Prostate gland (tissue), 2 donors: ENCODE results near the gene PAH. TPM values are rescaled to one million over a fixed set of nuclear protein-coding genes. Genes with fewer than 3 reads are reported as not detected.
"Not testable (repeated sequence)": the region's sequence is repeated elsewhere in the genome, so short reads cannot be mapped to it uniquely, and the experiment has no call there.

Experiments
- DNase-seq: peaks from one replicate; pipeline ENCODE4 v3.0.0-alpha.2; 2019; ENCODE audit warnings: low spot score
- H3K27ac ChIP-seq, 2 donors: fragments of 200-600 bp; sonication (generic); 2 replicates each; pipeline ENCODE4 v1.5.1; 2017 to 2019
- H3K27me3 ChIP-seq: fragments of 200-600 bp; sonication (generic); replicated peaks from 2 replicates; pipeline ENCODE4 v1.5.1; 2019; ENCODE audit not compliant: insufficient read depth
- H3K36me3 ChIP-seq, 2 donors: fragments of 200-600 bp; sonication (generic); 1 replicate in 1 of 2; 2 replicates in 1 of 2; pipeline versions ENCODE4 v1.5.1 to v1.8.1; 2017 to 2019
- H3K4me1 ChIP-seq: fragments of 200-600 bp; sonication (generic); replicated peaks from 2 replicates; pipeline ENCODE4 v1.5.1; 2019
- H3K4me3 ChIP-seq, 2 donors: fragments of 200-600 bp; sonication (generic); 2 replicates each; pipeline ENCODE4 v1.5.1; 2017 to 2019
- H3K9me3 ChIP-seq: fragments of 200-600 bp; sonication (generic); 2 replicates; pipeline ENCODE4 v1.5.1; 2017
- CTCF ChIP-seq, 4 experiments: fragments of 200-600 bp in 2 of 4; fragments of 450-650 bp in 2 of 4; sonication (generic) in 2 of 4; IDR thresholded peaks; 1 replicate in 3 of 4; 2 replicates in 1 of 4; pipeline ENCODE4 v1.5.1; 2016 to 2019; ENCODE audit warnings: antibody characterized with exemption in 4 of 4, mild to moderate bottlenecking in 2 of 4, moderate library complexity in 2 of 4
- POLR2A ChIP-seq: fragments of 450-650 bp; IDR thresholded peaks from one replicate; pipeline ENCODE4 v1.6.1; 2016; ENCODE audit warnings: antibody characterized with exemption, mild to moderate bottlenecking
- POLR2AphosphoS5 ChIP-seq: sonication (generic); formaldehyde crosslinking; IDR thresholded peaks from one replicate; pipeline ENCODE4 v1.6.1; 2017; ENCODE audit warnings: antibody characterized with exemption
- WGBS: methylation state at CpG from one replicate; pipeline ENCODE4 v1.1.5; 2018; 5-methylcytosine and 5-hydroxymethylcytosine counted together
- intact Hi-C: fragments of 100-400 bp; cut with DNase I; formaldehyde crosslinking; loops from one replicate; pipeline ENCODE4 v1.14.2; 2022
- total RNA-seq, 2 donors: library from RNA; depleted of rRNA; stranded (reverse); fragments of >200 nt; gene quantifications; one replicate each; pipeline ENCODE4 v1.1.0, GENCODE V29; 2016

Gene PAH
- total RNA-seq, 2 donors from 2014 or later, result 0.36 to 4.1 TPM

GRCh38 chr12:102847131-102847530, 69.9 kb downstream of the PAH start:
- WGBS, result 78% methylated on average over 2 of the region's 2 CpGs
- H3K9me3 ChIP-seq, result no peaks in the 10 kb centered on the region
- no peak for DNase-seq
- H3K4me1 ChIP-seq, result no peaks in the 10 kb centered on the region
- H3K36me3 ChIP-seq, result no peaks in the 10 kb centered on the region
- no peak overlapping the region for H3K27ac ChIP-seq
- intact Hi-C loops, result no loop called here
- TF ChIP-seq CTCF (IDR thresholded peaks at IDR 0.05), result no peak
- no peak overlapping the region for H3K4me3 ChIP-seq
- no peaks in the 10 kb centered on the region for H3K27me3 ChIP-seq

GRCh38 chr12:102833687-102834441, 83.2 kb downstream of the PAH start:
- Histone ChIP-seq H3K27me3 (no peaks in the 10 kb centered on the region), H3K4me1 (no peaks in the 10 kb centered on the region), H3K9me3 (no peaks in the 10 kb centered on the region), H3K4me3 (no peak overlapping the region), H3K27ac (no peak overlapping the region), H3K36me3 (no peaks in the 10 kb centered on the region)
- intact Hi-C loops, result no loop called here
- WGBS, result 73% methylated on average over 10 of the region's 10 CpGs
- no peak for TF ChIP-seq POLR2A
- TF ChIP-seq CTCF (IDR thresholded peaks at IDR 0.05), result no peak
- DNase-seq, result no peak

GRCh38 chr12:102832826-102833225, 84.2 kb downstream of the PAH start:
- H3K36me3 ChIP-seq, H3K9me3 ChIP-seq, H3K27ac ChIP-seq, H3K27me3 ChIP-seq, H3K4me3 ChIP-seq, DNase-seq, H3K4me1 ChIP-seq, intact Hi-C loops: not testable (repeated sequence)
- 86% methylated on average over 19 of the region's 24 CpGs for WGBS

GRCh38 chr12:102824218-102824835, 92.7 kb downstream of the PAH start:
- Histone ChIP-seq H3K4me3 (no peak overlapping the region), H3K36me3 (no peaks in the 10 kb centered on the region), H3K27ac (no peak overlapping the region), H3K4me1 (no peaks in the 10 kb centered on the region), H3K27me3 (peaks cover 2% of the 10 kb centered on the region), H3K9me3 (no peaks in the 10 kb centered on the region)
- intact Hi-C loops, result no loop called here
- WGBS, result 7% methylated on average over 31 of the region's 36 CpGs
- DNase-seq, result no peak
- no peak for TF ChIP-seq POLR2A
- TF ChIP-seq POLR2AphosphoS5, result no peak
- TF ChIP-seq CTCF (IDR thresholded peaks at IDR 0.05), result no peak

GRCh38 chr12:102821149-102821548, 95.9 kb downstream of the PAH start:
- TF ChIP-seq POLR2A (no peak), POLR2AphosphoS5 (no peak), CTCF (IDR thresholded peaks at IDR 0.05) (no peak)
- intact Hi-C loops, result no loop called here
- Histone ChIP-seq H3K4me1 (no peaks in the 10 kb centered on the region), H3K9me3 (no peaks in the 10 kb centered on the region), H3K27me3 (peaks cover 2% of the 10 kb centered on the region), H3K36me3 (no peaks in the 10 kb centered on the region), H3K27ac (no peak overlapping the region), H3K4me3 (no peak overlapping the region)
- DNase-seq, result no peak
- 81% methylated on average over 5 of the region's 5 CpGs for WGBS
